ENCODE data around the gene TBX1.

TBX1 gene

GRCh38 chr22:19800761-19801244, 40.2 kb downstream of the TBX1 start:
- Histone ChIP-seq H4K91ac (ENCODE audit: low read depth, low read length) (no peak overlapping the region), H3K4me1 (ENCODE audit: control insufficient read depth in 1 of 2, insufficient read depth in 2 of 2, low read length in 2 of 2) (no peaks in the 10 kb centered on the region), H3K9me3 (ENCODE audit: insufficient read depth, low read depth, low read length) (peaks cover 2% of the 10 kb centered on the region), H3K4me3 (ENCODE audit: low read depth, low read length) (no peak overlapping the region), H3K79me1 (ENCODE audit: low read length) (no peaks in the 10 kb centered on the region), H2AK5ac (ENCODE audit: low read length) (no peak overlapping the region), H4K8ac (ENCODE audit: low read depth, low read length) (no peak overlapping the region), H2BK5ac (ENCODE audit: low read depth, low read length, poor library complexity) (no peak overlapping the region), H4K12ac (ENCODE audit: low read depth, low read length) (no peak overlapping the region), H3K27ac (ENCODE audit: low read depth, low read length) (no peak overlapping the region), H3K79me2 (ENCODE audit: control insufficient read depth, insufficient read depth, low read length, poor library complexity) (no peaks in the 10 kb centered on the region), H3K27me3 (ENCODE audit: insufficient read depth, low read length) (no peaks in the 10 kb centered on the region), H3K36me3 (ENCODE audit: control insufficient read depth in 1 of 2, insufficient read depth in 2 of 2, low read length in 2 of 2) (peaks cover 3 to 4% of the 10 kb centered on the region in 2 experiments), H3K14ac (ENCODE audit: low read length) (no peak overlapping the region), H3K18ac (ENCODE audit: low read length) (no peak overlapping the region), H3K9ac (ENCODE audit: low read length) (no peak overlapping the region), H2AFZ (ENCODE audit: insufficient read depth, low read length, poor library complexity) (no peak overlapping the region), H3K4ac (ENCODE audit: low read depth, low read length) (no peak overlapping the region), H3K23ac (ENCODE audit: low read length) (no peak overlapping the region), H2BK12ac (ENCODE audit: low read length) (no peak overlapping the region), H3K4me2 (ENCODE audit: low read length) (no peak overlapping the region), H2BK120ac (ENCODE audit: insufficient read depth, low read length, poor library complexity) (no peak overlapping the region)
- no CpG with 5 or more reads among the region's 13 CpGs for WGBS (ENCODE audit: extremely low coverage, insufficient coverage, insufficient read length)
- DNase-seq, result peak in 1 of 2 donors; percentile 52

GRCh38 chr22:19801340-19802000, 40.9 kb downstream of the TBX1 start:
- H3K4ac ChIP-seq (ENCODE audit: low read depth, low read length), result no peak overlapping the region
- no peak overlapping the region for H3K4me2 ChIP-seq (ENCODE audit: low read length)
- H2AFZ ChIP-seq (ENCODE audit: insufficient read depth, low read length, poor library complexity), result no peak overlapping the region
- peaks cover 1 to 5% of the 10 kb centered on the region in 2 experiments for H3K4me1 ChIP-seq (ENCODE audit: control insufficient read depth in 1 of 2, insufficient read depth in 2 of 2, low read length in 2 of 2)
- H4K8ac ChIP-seq (ENCODE audit: low read depth, low read length), result no peak overlapping the region
- H2BK12ac ChIP-seq (ENCODE audit: low read length), result no peak overlapping the region
- no CpG with 5 or more reads among the region's 18 CpGs for whole genome bisulfite sequencing (ENCODE audit: extremely low coverage, insufficient coverage, insufficient read length)
- H3K36me3 ChIP-seq (ENCODE audit: control insufficient read depth in 1 of 2, insufficient read depth in 2 of 2, low read length in 2 of 2), result peaks cover 4 to 5% of the 10 kb centered on the region in 2 experiments
- no peak overlapping the region for H3K27ac ChIP-seq (ENCODE audit: low read depth, low read length)
- no peaks in the 10 kb centered on the region for H3K79me2 ChIP-seq (ENCODE audit: control insufficient read depth, insufficient read depth, low read length, poor library complexity)
- no peaks in the 10 kb centered on the region for H3K27me3 ChIP-seq (ENCODE audit: insufficient read depth, low read length)
- no peak overlapping the region for H4K12ac ChIP-seq (ENCODE audit: low read depth, low read length)
- DNase-seq, result no peak
- no peak overlapping the region for H3K9ac ChIP-seq (ENCODE audit: low read length)
- no peak overlapping the region for H2AK5ac ChIP-seq (ENCODE audit: low read length)
- H2BK5ac ChIP-seq (ENCODE audit: low read depth, low read length, poor library complexity), result no peak overlapping the region
- no peak overlapping the region for H4K91ac ChIP-seq (ENCODE audit: low read depth, low read length)
- no peak overlapping the region for H2BK120ac ChIP-seq (ENCODE audit: insufficient read depth, low read length, poor library complexity)
- no peak overlapping the region for H3K4me3 ChIP-seq (ENCODE audit: low read depth, low read length)
- peaks cover 2% of the 10 kb centered on the region for H3K9me3 ChIP-seq (ENCODE audit: insufficient read depth, low read depth, low read length)
- H3K23ac ChIP-seq (ENCODE audit: low read length), result no peak overlapping the region
- no peak overlapping the region for H3K18ac ChIP-seq (ENCODE audit: low read length)
- H3K79me1 ChIP-seq (ENCODE audit: low read length), result no peaks in the 10 kb centered on the region
- no peak overlapping the region for H3K14ac ChIP-seq (ENCODE audit: low read length)

- no peak overlapping the region for H3K4me2 ChIP-seq (ENCODE audit: low read length)
- H2AK5ac ChIP-seq (ENCODE audit: low read length), result no peak overlapping the region
- no peak overlapping the region for H4K12ac ChIP-seq (ENCODE audit: low read depth, low read length)
- no peak overlapping the region for H3K27ac ChIP-seq (ENCODE audit: low read depth, low read length)
- peaks cover 4 to 6% of the 10 kb centered on the region in 2 experiments for H3K36me3 ChIP-seq (ENCODE audit: control insufficient read depth in 1 of 2, insufficient read depth in 2 of 2, low read length in 2 of 2)
- no peaks in the 10 kb centered on the region for H3K79me2 ChIP-seq (ENCODE audit: control insufficient read depth, insufficient read depth, low read length, poor library complexity)
- H2BK5ac ChIP-seq (ENCODE audit: low read depth, low read length, poor library complexity), result no peak overlapping the region
- H4K91ac ChIP-seq (ENCODE audit: low read depth, low read length), result no peak overlapping the region
- no peak overlapping the region for H2BK120ac ChIP-seq (ENCODE audit: insufficient read depth, low read length, poor library complexity)
- H3K14ac ChIP-seq (ENCODE audit: low read length), result no peak overlapping the region
- no peaks in the 10 kb centered on the region for H3K79me1 ChIP-seq (ENCODE audit: low read length)
- peaks cover 2 to 5% of the 10 kb centered on the region in 2 experiments for H3K4me1 ChIP-seq (ENCODE audit: control insufficient read depth in 1 of 2, insufficient read depth in 2 of 2, low read length in 2 of 2)
- H3K23ac ChIP-seq (ENCODE audit: low read length), result no peak overlapping the region
- H3K9me3 ChIP-seq (ENCODE audit: insufficient read depth, low read depth, low read length), result peaks cover 2% of the 10 kb centered on the region
- H3K9ac ChIP-seq (ENCODE audit: low read length), result no peak overlapping the region
- WGBS (ENCODE audit: extremely low coverage, insufficient coverage, insufficient read length), result no CpG with 5 or more reads among the region's 26 CpGs
- H3K27me3 ChIP-seq (ENCODE audit: insufficient read depth, low read length), result no peaks in the 10 kb centered on the region
- DNase-seq, result no peak
- H3K4ac ChIP-seq (ENCODE audit: low read depth, low read length), result no peak overlapping the region
- no peak overlapping the region for H2BK12ac ChIP-seq (ENCODE audit: low read length)
- H4K8ac ChIP-seq (ENCODE audit: low read depth, low read length), result no peak overlapping the region
- H3K18ac ChIP-seq (ENCODE audit: low read length), result no peak overlapping the region
- no peak overlapping the region for H3K4me3 ChIP-seq (ENCODE audit: low read depth, low read length)
- H2AFZ ChIP-seq (ENCODE audit: insufficient read depth, low read length, poor library complexity), result no peak overlapping the region
Measured at GRCh38 chr22:19802001-19802893, 41.7 kb downstream of the TBX1 start.

GRCh38 chr22:19802894-19803735, 42.5 kb downstream of the TBX1 start:
- Histone ChIP-seq H3K23ac (ENCODE audit: low read length) (no peak overlapping the region), H2AFZ (ENCODE audit: insufficient read depth, low read length, poor library complexity) (no peak overlapping the region), H4K12ac (ENCODE audit: low read depth, low read length) (no peak overlapping the region), H3K27ac (ENCODE audit: low read depth, low read length) (no peak overlapping the region), H3K4ac (ENCODE audit: low read depth, low read length) (no peak overlapping the region), H3K4me3 (ENCODE audit: low read depth, low read length) (no peak overlapping the region), H3K79me2 (ENCODE audit: control insufficient read depth, insufficient read depth, low read length, poor library complexity) (no peaks in the 10 kb centered on the region), H3K18ac (ENCODE audit: low read length) (no peak overlapping the region), H2BK120ac (ENCODE audit: insufficient read depth, low read length, poor library complexity) (no peak overlapping the region), H4K91ac (ENCODE audit: low read depth, low read length) (no peak overlapping the region), H3K79me1 (ENCODE audit: low read length) (no peaks in the 10 kb centered on the region), H2BK12ac (ENCODE audit: low read length) (no peak overlapping the region), H2AK5ac (ENCODE audit: low read length) (no peak overlapping the region), H3K4me1 (ENCODE audit: control insufficient read depth in 1 of 2, insufficient read depth in 2 of 2, low read length in 2 of 2) (peaks cover 2 to 5% of the 10 kb centered on the region in 2 experiments), H3K9ac (ENCODE audit: low read length) (no peak overlapping the region), H3K14ac (ENCODE audit: low read length) (no peak overlapping the region), H3K27me3 (ENCODE audit: insufficient read depth, low read length) (no peaks in the 10 kb centered on the region), H4K8ac (ENCODE audit: low read depth, low read length) (no peak overlapping the region), H3K36me3 (ENCODE audit: control insufficient read depth in 1 of 2, insufficient read depth in 2 of 2, low read length in 2 of 2) (peaks cover 4 to 6% of the 10 kb centered on the region in 2 experiments), H2BK5ac (ENCODE audit: low read depth, low read length, poor library complexity) (no peak overlapping the region), H3K9me3 (ENCODE audit: insufficient read depth, low read depth, low read length) (peaks cover 2% of the 10 kb centered on the region), H3K4me2 (ENCODE audit: low read length) (no peak overlapping the region)
- no CpG with 5 or more reads among the region's 19 CpGs for WGBS (ENCODE audit: extremely low coverage, insufficient coverage, insufficient read length)
- no peak for DNase-seq
